ENCODE measurements around the gene DYNLL2.

DNA sequence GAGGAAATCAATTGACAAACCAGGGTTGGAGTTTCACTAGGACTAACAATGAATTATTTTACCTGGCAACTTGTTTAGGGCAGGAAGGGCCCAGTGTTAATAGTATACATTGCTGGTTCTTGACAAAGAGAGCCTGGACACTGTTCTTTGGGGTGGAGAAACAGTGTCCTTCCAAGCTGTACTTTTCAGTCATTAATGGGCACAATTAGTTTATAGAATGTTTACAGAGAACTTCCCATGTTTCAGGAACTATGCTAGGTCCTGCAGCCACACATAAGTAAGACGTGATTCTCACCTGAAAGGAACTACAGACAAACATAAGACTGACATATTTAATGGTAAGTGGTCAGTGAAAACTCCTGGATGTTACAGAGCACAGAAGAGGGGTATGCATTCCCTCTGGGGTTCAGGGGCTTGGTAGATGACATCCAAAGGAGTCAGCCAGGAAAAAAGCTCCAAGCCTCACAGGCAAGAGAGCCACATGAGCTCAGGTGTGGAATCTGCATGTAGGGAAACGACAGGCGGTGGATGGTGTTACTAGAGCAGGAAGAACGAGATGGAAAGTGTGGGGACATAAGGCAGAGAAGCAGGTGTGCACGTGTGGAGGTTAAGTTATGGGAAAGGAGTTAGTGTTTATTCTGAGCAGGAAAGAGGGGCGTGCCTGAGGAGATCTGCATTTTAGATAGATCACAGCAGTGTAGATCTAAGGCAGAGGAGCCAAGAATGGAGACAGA, 3.8 kb upstream of the DYNLL2 start:
- TF ChIP-seq, protein P1, sequence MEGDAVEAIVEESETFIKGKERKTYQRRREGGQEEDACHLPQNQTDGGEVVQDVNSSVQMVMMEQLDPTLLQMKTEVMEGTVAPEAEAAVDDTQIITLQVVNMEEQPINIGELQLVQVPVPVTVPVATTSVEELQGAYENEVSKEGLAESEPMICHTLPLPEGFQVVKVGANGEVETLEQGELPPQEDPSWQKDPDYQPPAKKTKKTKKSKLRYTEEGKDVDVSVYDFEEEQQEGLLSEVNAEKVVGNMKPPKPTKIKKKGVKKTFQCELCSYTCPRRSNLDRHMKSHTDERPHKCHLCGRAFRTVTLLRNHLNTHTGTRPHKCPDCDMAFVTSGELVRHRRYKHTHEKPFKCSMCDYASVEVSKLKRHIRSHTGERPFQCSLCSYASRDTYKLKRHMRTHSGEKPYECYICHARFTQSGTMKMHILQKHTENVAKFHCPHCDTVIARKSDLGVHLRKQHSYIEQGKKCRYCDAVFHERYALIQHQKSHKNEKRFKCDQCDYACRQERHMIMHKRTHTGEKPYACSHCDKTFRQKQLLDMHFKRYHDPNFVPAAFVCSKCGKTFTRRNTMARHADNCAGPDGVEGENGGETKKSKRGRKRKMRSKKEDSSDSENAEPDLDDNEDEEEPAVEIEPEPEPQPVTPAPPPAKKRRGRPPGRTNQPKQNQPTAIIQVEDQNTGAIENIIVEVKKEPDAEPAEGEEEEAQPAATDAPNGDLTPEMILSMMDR (IDR thresholded peaks at IDR 0.05) = no peak
- TF ChIP-seq POLR2A (IDR thresholded peaks at IDR 0.05) = no peak
